ENCODE data around the gene TRIM71.

GRCh38 chr3:32945136-32945535 is 127.3 kb downstream of the TRIM71 start:
- no peak for TF ChIP-seq CTCF (IDR thresholded peaks at IDR 0.05; ENCODE audit: insufficient read depth, low read depth, low read length)
- no peak for TF ChIP-seq EZH2 (IDR thresholded peaks at IDR 0.05; ENCODE audit: insufficient read depth, low read length)

Measured in astrocyte (in vitro differentiated cells and primary cell).